CD4-positive, alpha-beta T cell treated with Interferon gamma for 1 hour (primary cell): Measurements from ENCODE around the gene TSPEAR.
"Not testable (repeated sequence)": the region's sequence is repeated elsewhere in the genome, so short reads cannot be mapped to it uniquely, and the experiment has no call there.

Experiments used
- DNase-seq: peaks from one replicate; pipeline ENCODE4 v3.0.0-alpha.2; 2020

TSPEAR gene

DNA sequence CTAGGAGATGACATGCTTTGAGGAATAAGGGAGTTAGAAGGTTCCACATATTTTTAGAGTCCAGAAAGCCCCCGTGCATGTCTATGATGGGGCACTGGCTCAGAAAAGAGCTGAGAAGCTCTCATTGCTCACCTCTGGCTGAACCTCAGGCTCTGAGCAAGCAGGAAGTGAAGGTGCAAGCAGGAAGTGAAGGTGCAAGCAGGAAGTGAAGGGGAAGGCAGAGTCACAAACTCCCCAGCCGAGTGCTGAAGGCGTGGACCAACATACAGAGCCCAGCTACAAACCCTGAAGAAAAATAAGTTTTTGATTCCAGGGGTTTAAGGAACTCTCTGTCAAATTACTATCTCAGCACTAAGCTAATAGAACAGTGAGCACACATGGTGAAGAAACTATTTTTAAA is 92.5 kb downstream of the TSPEAR start:
- DNase-seq = peak; percentile 69

- DNase-seq = peak; percentile 4
Observed at GRCh38 chr21:44618504-44618903, 92.9 kb downstream of the TSPEAR start.

DNA sequence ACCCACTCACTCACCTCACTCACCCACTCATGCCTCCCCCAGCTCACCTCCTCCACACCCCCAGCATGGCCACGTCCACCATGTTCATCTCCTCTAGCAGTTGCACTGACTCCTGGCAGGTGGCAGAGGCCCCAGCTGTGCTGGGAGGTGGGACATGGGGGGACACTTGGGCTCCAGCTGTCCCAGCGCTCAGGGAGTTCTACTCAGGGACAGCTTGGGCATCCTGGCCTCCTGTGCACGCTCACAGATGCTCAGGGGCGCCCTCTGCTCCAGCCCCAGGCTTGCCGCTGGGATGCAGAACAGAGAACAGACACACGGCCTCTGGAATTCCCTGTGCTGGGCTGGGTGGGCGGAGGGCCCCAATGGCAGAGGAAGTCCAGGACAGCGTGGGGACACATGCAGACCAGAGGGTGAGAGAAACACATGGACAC is 94.3 kb downstream of the TSPEAR start:
- DNase-seq = no peak

GRCh38 chr21:44616591-44616926 is 94.8 kb downstream of the TSPEAR start:
- no peak for DNase-seq

- no peak for DNase-seq
Observed at GRCh38 chr21:44615911-44616590, 95.3 kb downstream of the TSPEAR start.

DNA sequence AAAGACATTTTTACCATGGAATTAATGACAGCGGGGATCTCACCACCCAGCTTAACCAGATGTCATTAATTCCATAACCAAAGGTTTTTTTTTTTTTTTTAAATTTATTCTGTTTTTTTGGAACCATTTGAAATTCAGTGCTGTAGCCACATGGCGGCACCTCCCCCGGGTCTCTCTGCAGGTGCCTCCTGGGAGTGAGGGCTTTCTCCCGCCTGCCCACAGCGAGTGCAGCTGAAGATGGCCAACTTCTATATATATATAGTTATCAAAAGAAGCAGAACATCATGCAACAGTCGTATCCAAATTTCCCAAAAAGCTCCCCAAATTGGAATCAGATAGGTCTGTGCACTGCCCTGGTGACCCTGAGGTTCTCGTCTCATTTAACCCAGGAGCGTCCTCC is 95.9 kb downstream of the TSPEAR start:
- no peak for DNase-seq

DNA sequence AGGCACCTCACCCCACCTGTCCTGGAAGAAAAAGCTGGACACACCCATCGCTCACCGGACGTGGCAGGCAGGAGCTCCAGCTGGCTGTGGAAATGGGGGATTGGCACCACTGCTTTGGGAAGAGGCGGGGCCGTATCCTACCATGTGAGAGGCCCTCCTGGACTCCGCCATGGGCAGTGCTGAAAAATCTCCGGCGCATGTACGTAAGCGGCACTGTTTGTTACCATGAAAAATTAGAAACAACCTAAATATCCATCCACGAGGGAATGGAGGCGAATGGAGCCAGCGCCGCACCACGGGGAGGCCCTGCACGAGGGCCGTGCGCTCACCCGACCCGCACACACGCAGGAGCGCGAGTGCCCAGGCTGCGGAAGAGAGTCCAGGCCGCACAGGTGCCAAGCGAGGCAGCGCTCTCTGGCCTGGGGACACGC is 96.4 kb downstream of the TSPEAR start:
- DNase-seq = no peak

DNA sequence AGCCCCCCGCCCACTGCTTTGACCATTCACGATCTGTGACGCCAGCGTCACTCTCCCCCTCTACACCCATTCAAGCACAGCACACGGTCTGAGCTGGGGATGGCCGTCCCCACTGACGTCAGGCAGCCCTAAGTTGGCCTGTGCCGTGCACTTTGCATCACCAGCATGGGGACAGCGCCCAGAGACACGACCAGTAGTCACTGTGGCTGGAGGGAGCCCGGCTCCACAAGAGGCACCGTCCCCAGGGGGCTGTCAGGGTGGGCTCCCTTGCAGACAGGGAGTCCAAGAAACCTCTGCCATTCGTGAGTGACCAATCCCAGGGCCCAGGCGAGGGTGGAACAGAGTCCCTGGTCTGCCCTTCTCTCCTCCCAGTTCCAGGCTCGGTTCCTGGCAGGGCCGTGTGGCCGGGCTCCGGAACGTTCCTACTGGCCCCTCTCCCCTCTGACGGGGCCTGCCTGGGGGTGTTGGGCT is 97.2 kb downstream of the TSPEAR start:
- no peak for DNase-seq

DNA sequence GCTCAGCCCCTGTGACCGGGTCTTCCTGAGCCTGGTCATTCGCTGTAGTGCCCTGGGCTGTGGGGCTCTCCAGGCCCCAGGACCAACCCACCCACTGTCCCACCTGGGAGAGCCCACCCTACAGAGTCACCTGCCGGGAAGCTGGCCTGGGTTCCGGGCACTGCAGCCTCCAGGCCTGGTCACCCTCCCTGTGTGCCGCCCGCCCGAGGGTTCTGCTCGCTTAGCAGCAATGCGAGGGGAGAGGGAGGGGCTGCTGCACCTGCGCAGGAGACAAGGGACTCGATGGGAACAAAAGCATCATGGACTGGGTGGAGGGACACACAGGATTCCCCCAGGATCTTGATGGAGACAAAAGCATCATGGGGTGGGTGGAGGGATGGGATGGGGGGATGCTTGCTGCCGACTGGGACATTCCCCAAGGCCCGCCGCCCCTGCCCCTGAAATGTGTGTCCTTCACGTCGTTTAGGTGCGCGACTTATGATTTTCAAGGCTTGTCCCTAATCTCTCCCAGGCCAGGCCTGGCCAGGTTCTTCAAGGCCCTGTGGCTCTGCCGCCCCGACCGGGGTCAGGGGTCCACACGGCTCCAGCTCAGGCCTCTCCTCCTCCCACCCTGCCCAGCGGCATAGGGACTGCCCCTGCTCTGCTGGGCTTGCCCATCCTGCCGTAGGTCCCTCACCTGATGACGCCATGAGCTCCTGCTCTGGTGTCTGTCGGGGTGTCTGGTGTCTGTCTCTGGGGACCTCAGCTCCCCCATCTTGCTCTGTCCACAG is 97.8 kb downstream of the TSPEAR start:
- DNase-seq = no peak

DNA sequence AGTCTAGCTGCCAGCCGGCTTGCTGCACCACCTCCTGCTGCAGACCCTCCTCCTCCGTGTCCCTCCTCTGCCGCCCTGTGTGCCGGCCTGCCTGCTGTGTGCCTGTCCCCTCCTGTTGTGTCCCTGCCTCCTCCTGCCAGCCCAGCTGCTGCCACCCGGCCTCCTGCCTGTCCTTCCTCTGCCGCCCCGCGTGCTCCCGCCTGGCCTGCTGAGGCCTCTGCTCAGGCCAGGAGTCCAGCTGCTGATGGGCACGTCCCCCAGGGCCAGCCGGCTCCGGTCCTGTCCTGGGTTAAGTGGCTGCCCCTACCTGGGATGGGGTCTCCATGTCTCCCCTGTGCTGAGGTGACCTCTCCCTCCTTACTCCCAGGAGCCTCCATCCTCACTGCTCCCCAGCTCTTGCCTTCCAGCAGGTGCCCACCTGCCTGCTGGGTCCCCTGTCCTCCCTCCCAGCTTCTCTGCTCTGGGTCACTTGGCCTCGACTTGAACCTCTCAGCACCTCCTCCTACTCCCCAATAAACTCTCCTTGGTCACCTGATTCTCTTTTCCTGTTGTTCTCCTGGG is 98.6 kb downstream of the TSPEAR start:
- no peak for DNase-seq

GRCh38 chr21:44612029-44612486 is 99.3 kb downstream of the TSPEAR start, which contains the start of gene KRTAP10-8:
KRTAP10-8 (plus strand) TSS chr21:44612079; CDS start chr21:44612101, 22 bp downstream.
- no peak for DNase-seq

DNA sequence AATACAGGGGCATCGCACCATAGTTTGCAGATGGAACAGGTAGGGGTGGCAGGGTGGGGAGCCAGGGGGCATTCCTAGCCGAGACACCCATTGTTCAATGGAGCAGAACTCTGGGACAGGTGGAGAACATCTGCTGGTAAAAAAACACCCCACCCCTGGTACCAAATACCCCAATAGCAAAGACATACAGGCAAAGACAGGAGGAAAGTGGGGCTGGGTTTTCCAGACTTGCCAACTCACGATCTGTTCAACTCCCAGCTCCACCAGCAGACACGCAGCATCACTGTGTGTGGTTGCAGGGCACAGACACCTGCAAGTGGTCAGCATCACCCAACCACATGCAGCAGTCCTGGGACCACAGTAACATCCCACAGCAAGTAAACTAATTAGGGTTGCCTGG is 99.8 kb downstream of the TSPEAR start:
- no peak for DNase-seq

- not testable (repeated sequence) for DNase-seq
Observed at GRCh38 chr21:44610157-44610843, 101.1 kb downstream of the TSPEAR start.

- no peak for DNase-seq
Observed at GRCh38 chr21:44609193-44609592, 102.2 kb downstream of the TSPEAR start.

- DNase-seq = no peak
Observed at GRCh38 chr21:44606495-44606894, 104.9 kb downstream of the TSPEAR start.

DNA sequence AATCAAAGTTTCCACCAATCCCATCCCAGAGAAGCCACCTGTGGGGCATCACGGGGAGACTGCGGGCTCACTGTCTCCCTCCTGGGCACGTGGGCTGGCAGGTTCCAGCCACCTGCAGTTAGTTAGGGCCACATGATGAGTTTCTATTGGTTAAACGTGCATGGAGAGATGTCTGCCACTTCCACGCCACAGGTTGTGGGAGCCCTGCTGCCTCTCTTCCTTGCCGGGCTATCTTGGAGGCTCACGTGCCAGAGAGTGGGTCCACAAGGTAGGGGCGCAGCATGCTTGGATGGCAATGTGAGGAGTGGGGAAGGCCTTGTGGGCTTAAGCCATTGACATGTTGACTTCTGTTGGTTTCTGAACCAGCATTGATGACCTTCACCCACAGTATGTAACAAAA is 107.5 kb downstream of the TSPEAR start:
- no peak for DNase-seq

DNA sequence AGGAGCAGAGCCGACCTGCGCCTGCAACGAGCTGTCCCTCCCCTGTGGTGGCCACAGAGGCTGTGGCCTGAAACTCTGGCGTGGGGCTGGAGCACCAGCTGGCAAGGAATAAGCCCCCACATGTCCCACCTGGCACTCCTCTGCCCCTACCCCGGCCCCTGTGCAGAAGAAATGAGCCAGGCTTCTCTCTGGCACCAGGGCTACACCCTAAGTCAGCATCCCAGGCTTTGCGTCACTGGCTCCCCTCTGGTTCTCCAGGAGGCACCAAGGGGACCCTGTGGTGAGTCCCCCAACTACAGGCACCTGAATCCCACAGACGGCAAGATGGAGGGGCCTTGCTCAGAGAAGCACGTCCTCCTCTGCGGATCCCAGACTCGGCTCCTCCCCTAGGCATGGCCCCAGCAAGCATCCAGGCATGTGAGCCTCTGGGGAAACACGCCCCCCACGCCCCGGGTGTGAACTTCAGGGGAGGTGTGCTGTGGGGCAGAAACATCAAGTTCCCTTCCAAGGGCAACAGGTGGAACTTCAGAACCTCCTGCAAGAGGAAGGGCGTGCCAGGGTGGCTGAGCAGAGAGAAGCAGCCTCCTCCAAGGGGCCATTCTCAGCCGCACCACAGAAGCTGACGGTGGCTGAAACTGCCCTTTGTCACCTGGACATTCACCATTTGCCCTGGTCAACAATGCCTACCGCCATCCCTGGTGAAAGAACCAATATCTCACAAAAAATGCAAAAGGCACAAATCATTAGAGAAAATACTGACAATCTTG is 108.1 kb downstream of the TSPEAR start:
- DNase-seq = no peak

- DNase-seq = no peak
Observed at GRCh38 chr21:44602463-44602850, 108.9 kb downstream of the TSPEAR start.

DNA sequence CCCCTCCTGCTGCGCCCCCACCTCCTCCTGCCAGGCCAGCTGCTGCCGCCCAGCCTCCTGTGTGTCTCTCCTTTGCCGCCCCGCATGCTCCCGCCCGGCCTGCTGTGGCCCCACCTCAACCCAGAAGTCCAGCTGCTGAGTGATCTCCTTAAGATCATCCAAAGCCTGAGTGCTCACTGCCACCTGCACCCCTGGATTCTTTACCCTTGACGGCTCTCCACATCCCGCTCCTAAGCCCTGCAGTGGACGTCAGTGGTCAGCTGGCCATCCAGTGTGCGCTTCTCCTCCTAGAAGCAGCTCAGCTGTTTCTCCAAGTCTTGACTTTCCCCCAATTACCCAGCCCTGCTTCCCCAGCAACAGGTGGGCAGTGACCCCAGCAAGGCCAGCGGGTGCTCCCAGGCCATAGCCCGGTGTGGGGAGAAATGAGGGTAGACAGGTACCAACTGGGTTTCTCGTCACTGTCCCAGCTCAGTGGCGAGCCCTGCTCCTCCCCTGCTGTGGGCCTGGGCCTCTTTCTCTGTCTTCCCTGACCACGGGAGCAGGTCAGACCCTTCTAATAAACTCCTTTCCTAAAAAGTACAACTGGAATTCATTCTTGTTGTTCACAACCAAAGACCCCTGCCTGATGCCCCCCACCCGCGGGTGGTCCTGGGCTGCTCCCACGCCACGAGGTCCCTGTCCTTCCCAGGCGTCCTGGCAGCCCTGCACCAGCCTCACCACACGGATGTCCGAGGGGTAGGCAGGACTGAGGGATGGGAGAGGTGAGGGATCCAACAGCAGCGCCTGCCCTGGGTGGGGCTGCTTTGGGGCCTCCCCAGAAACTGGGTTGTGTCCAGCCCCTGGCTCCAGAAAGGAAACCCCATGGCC is 109.5 kb downstream of the TSPEAR start:
- DNase-seq = no peak

DNA sequence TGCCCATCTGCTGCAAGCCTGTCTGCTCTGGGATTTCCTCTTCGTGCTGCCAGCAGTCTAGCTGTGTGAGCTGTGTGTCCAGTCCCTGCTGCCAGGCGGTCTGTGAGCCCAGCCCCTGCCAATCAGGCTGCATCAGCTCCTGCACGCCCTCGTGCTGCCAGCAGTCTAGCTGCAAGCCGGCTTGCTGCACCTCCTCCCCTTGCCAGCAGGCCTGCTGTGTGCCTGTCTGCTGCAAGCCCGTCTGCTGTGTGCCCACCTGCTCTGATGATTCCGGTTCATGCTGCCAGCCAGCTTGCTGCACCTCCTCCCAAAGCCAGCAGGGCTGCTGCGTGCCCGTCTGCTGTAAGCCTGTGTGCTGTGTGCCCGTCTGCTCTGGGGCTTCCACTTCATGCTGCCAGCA is 110.3 kb downstream of the TSPEAR start:
- DNase-seq = not testable (repeated sequence)
